Measurements from ENCODE around the gene EYS.

The EYS gene

GRCh38 chr6:63750400-63750799 lies 1956.6 kb downstream of the EYS start:
- no peak overlapping the region for H2AFZ ChIP-seq (ENCODE audit: low read length)
- TF ChIP-seq EZH2phosphoT487 (IDR thresholded peaks at IDR 0.05; ENCODE audit: borderline replicate concordance) (no peak), CTCF (conservative IDR thresholded peaks at IDR 0.05; ENCODE audit: low read length) (no peak)
- no peaks in the 10 kb centered on the region for H3K9me3 ChIP-seq (ENCODE audit: insufficient read depth, low read depth, low read length)
- H3K9me2 ChIP-seq (replicated peaks; ENCODE audit: low read depth, low read length): no peaks in the 10 kb centered on the region
- H3K4me1 ChIP-seq (ENCODE audit: insufficient read depth, low read length, poor library complexity, severe bottlenecking): no peaks in the 10 kb centered on the region
- no peaks in the 10 kb centered on the region for H4K20me1 ChIP-seq (ENCODE audit: insufficient read depth, low read length, poor library complexity, severe bottlenecking)
- no peak overlapping the region for H3K4me2 ChIP-seq (ENCODE audit: low read depth, low read length, poor library complexity, severe bottlenecking)
- no peaks in the 10 kb centered on the region for H3K79me2 ChIP-seq (ENCODE audit: insufficient read depth, low read length)
- H3K27me3 ChIP-seq (ENCODE audit: insufficient read depth, low read length, poor library complexity, severe bottlenecking): no peaks in the 10 kb centered on the region
- H3K4me3 ChIP-seq (ENCODE audit: low read length, poor library complexity, severe bottlenecking): no peak overlapping the region
- H3K9ac ChIP-seq (ENCODE audit: low read depth, low read length, poor library complexity, severe bottlenecking): no peak overlapping the region
- no peaks in the 10 kb centered on the region for H3F3A ChIP-seq (ENCODE audit: low read depth)
- H3K36me3 ChIP-seq (ENCODE audit: insufficient read depth, low read length): no peaks in the 10 kb centered on the region

GRCh38 chr6:63745784-63746183 lies 1961.2 kb downstream of the EYS start:
- H2AFZ ChIP-seq (ENCODE audit: low read length): no peak overlapping the region
- no peak overlapping the region for H3K4me3 ChIP-seq (ENCODE audit: low read length, poor library complexity, severe bottlenecking)
- no peaks in the 10 kb centered on the region for H3K27me3 ChIP-seq (ENCODE audit: insufficient read depth, low read length, poor library complexity, severe bottlenecking)
- no peaks in the 10 kb centered on the region for H3K36me3 ChIP-seq (ENCODE audit: insufficient read depth, low read length)
- H4K20me1 ChIP-seq (ENCODE audit: insufficient read depth, low read length, poor library complexity, severe bottlenecking): no peaks in the 10 kb centered on the region
- no peaks in the 10 kb centered on the region for H3K4me1 ChIP-seq (ENCODE audit: insufficient read depth, low read length, poor library complexity, severe bottlenecking)
- H3F3A ChIP-seq (ENCODE audit: low read depth): no peaks in the 10 kb centered on the region
- no peaks in the 10 kb centered on the region for H3K79me2 ChIP-seq (ENCODE audit: insufficient read depth, low read length)
- no peak overlapping the region for H3K4me2 ChIP-seq (ENCODE audit: low read depth, low read length, poor library complexity, severe bottlenecking)
- H3K9ac ChIP-seq (ENCODE audit: low read depth, low read length, poor library complexity, severe bottlenecking): no peak overlapping the region
- H3K9me2 ChIP-seq (replicated peaks; ENCODE audit: low read depth, low read length): no peaks in the 10 kb centered on the region
- no peak for TF ChIP-seq CTCF (conservative IDR thresholded peaks at IDR 0.05; ENCODE audit: low read length)
- no peak for TF ChIP-seq EZH2phosphoT487 (IDR thresholded peaks at IDR 0.05; ENCODE audit: borderline replicate concordance)
- H3K9me3 ChIP-seq (ENCODE audit: insufficient read depth, low read depth, low read length): no peaks in the 10 kb centered on the region

GRCh38 chr6:63744810-63745209 lies 1962.2 kb downstream of the EYS start:
- no peaks in the 10 kb centered on the region for H3K9me3 ChIP-seq (ENCODE audit: insufficient read depth, low read depth, low read length)
- H3K4me3 ChIP-seq (ENCODE audit: low read length, poor library complexity, severe bottlenecking): no peak overlapping the region
- no peaks in the 10 kb centered on the region for H3K9me2 ChIP-seq (replicated peaks; ENCODE audit: low read depth, low read length)
- H3K9ac ChIP-seq (ENCODE audit: low read depth, low read length, poor library complexity, severe bottlenecking): no peak overlapping the region
- H3F3A ChIP-seq (ENCODE audit: low read depth): no peaks in the 10 kb centered on the region
- TF ChIP-seq EZH2phosphoT487 (IDR thresholded peaks at IDR 0.05; ENCODE audit: borderline replicate concordance) (no peak), CTCF (conservative IDR thresholded peaks at IDR 0.05; ENCODE audit: low read length) (no peak)
- no peaks in the 10 kb centered on the region for H3K4me1 ChIP-seq (ENCODE audit: insufficient read depth, low read length, poor library complexity, severe bottlenecking)
- no peaks in the 10 kb centered on the region for H4K20me1 ChIP-seq (ENCODE audit: insufficient read depth, low read length, poor library complexity, severe bottlenecking)
- H3K27me3 ChIP-seq (ENCODE audit: insufficient read depth, low read length, poor library complexity, severe bottlenecking): no peaks in the 10 kb centered on the region
- H2AFZ ChIP-seq (ENCODE audit: low read length): no peak overlapping the region
- H3K4me2 ChIP-seq (ENCODE audit: low read depth, low read length, poor library complexity, severe bottlenecking): no peak overlapping the region
- H3K79me2 ChIP-seq (ENCODE audit: insufficient read depth, low read length): no peaks in the 10 kb centered on the region
- H3K36me3 ChIP-seq (ENCODE audit: insufficient read depth, low read length): no peaks in the 10 kb centered on the region

All from Loucy (cell line).